Mesenchymal stem cell (in vitro differentiated cells and primary cell): ENCODE measurements around the gene UGGT2.

Source experiments
- DNase-seq: peaks from one replicate; pipeline ENCODE4 v3.0.0-alpha.2; 2013
- H2AFZ ChIP-seq: one replicate; pipeline ENCODE4 v1.6.1; 2013; ENCODE audit warnings: low read depth, mild to moderate bottlenecking, control low read depth, inconsistent platforms, low read length, moderate library complexity
- H2AK5ac ChIP-seq: 2 replicates; pipeline ENCODE4 v1.6.1; 2013; ENCODE audit warnings: low read length, moderate library complexity, mild to moderate bottlenecking, inconsistent platforms; ENCODE audit not compliant: severe bottlenecking
- H2BK120ac ChIP-seq: one replicate; pipeline ENCODE4 v1.6.1; 2013; ENCODE audit warnings: low read depth, mild to moderate bottlenecking, inconsistent platforms, low read length, moderate library complexity
- H2BK12ac ChIP-seq, 2 experiments: one replicate each; pipeline ENCODE4 v1.6.1; 2013; ENCODE audit warnings: inconsistent platforms in 2 of 2, low read length in 2 of 2, mild to moderate bottlenecking in 2 of 2, moderate library complexity in 2 of 2, control low read depth in 1 of 2
- H2BK15ac ChIP-seq: one replicate; pipeline ENCODE4 v1.6.1; 2013; ENCODE audit warnings: mild to moderate bottlenecking, low read depth, inconsistent platforms; ENCODE audit not compliant: poor library complexity, severe bottlenecking
- H2BK5ac ChIP-seq: 2 replicates; pipeline ENCODE4 v1.6.1; 2013; ENCODE audit warnings: low read depth, mild to moderate bottlenecking, low read length, control low read depth, inconsistent platforms; ENCODE audit not compliant: poor library complexity, severe bottlenecking
- H3K14ac ChIP-seq, 2 experiments: one replicate each; pipeline ENCODE4 v1.6.1; 2013; ENCODE audit warnings: inconsistent platforms in 2 of 2, low read length in 2 of 2, control low read depth in 1 of 2, mild to moderate bottlenecking in 1 of 2, moderate library complexity in 1 of 2
- H3K18ac ChIP-seq, 2 experiments: one replicate each; pipeline ENCODE4 v1.6.1; 2013; ENCODE audit warnings: inconsistent platforms in 2 of 2, low read length in 2 of 2, control low read depth in 1 of 2, low read depth in 1 of 2, mild to moderate bottlenecking in 1 of 2
- H3K23ac ChIP-seq, 2 experiments: one replicate each; pipeline ENCODE4 v1.6.1; 2013; ENCODE audit warnings: inconsistent platforms in 2 of 2, low read length in 2 of 2, mild to moderate bottlenecking in 2 of 2, moderate library complexity in 2 of 2, control low read depth in 1 of 2
- H3K27ac ChIP-seq: 2 replicates; pipeline ENCODE4 v1.5.1; 2013; ENCODE audit warnings: mild to moderate bottlenecking, moderate library complexity, low read length, control low read depth, inconsistent platforms; ENCODE audit not compliant: poor library complexity, severe bottlenecking
- H3K27me3 ChIP-seq, 2 experiments: 2 replicates each; pipeline versions ENCODE4 v1.6.1 to v1.7.0; 2013; ENCODE audit warnings: low read length in 2 of 2, mild to moderate bottlenecking in 2 of 2, moderate library complexity in 2 of 2, control low read depth in 1 of 2, inconsistent platforms in 1 of 2; ENCODE audit not compliant: control insufficient read depth in 1 of 2, insufficient read depth in 1 of 2
- H3K36me3 ChIP-seq, 2 experiments: 2 replicates each; pipeline versions ENCODE4 v1.6.1 to v1.7.0; 2013; ENCODE audit warnings: low read length in 2 of 2, control low read depth in 1 of 2, inconsistent platforms in 1 of 2, low read depth in 1 of 2, mild to moderate bottlenecking in 1 of 2; ENCODE audit not compliant: insufficient read depth in 2 of 2, control insufficient read depth in 1 of 2
- H3K4ac ChIP-seq, 2 experiments: one replicate each; pipeline ENCODE4 v1.6.1; 2013; ENCODE audit warnings: inconsistent platforms in 2 of 2, low read length in 2 of 2, mild to moderate bottlenecking in 2 of 2, moderate library complexity in 2 of 2, control low read depth in 1 of 2, low read depth in 1 of 2
- H3K4me1 ChIP-seq: 2 replicates; pipeline ENCODE4 v1.6.1; 2013; ENCODE audit warnings: low read depth, low read length, control low read depth; ENCODE audit not compliant: control insufficient read depth, insufficient read depth
- H3K4me2 ChIP-seq: 2 replicates; pipeline ENCODE4 v1.6.1; 2013; ENCODE audit warnings: low read length, mild to moderate bottlenecking, inconsistent platforms; ENCODE audit not compliant: poor library complexity, severe bottlenecking
- H3K4me3 ChIP-seq, 2 experiments: 2 replicates each; pipeline versions ENCODE4 v1.5.1 to v1.7.0; 2013; ENCODE audit warnings: low read length in 2 of 2, mild to moderate bottlenecking in 2 of 2, control low read depth in 1 of 2, low read depth in 1 of 2; ENCODE audit not compliant: insufficient read depth in 1 of 2
- H3K79me1 ChIP-seq: replicated peaks from 2 replicates; pipeline ENCODE4 v1.6.1; 2013; ENCODE audit warnings: mild to moderate bottlenecking, control low read depth, low read length, inconsistent platforms; ENCODE audit not compliant: poor library complexity, severe bottlenecking
- H3K9ac ChIP-seq: 2 replicates; pipeline ENCODE4 v1.7.0; 2013; ENCODE audit warnings: mild to moderate bottlenecking, low read length, moderate library complexity
- H3K9me3 ChIP-seq: 2 replicates; pipeline ENCODE4 v1.7.0; 2013; ENCODE audit warnings: mild to moderate bottlenecking, low read length; ENCODE audit not compliant: control insufficient read depth
- H4K8ac ChIP-seq: one replicate; pipeline ENCODE4 v1.6.1; 2013; ENCODE audit warnings: inconsistent platforms, mild to moderate bottlenecking, low read length, moderate library complexity
- H4K91ac ChIP-seq: one replicate; pipeline ENCODE4 v1.6.1; 2013; ENCODE audit warnings: mild to moderate bottlenecking, low read length, inconsistent platforms
- WGBS: methylation state at CpG from one replicate; pipeline ENCODE4 v1.1.7; 2013; ENCODE audit warnings: mixed read lengths; 5-methylcytosine and 5-hydroxymethylcytosine counted together

The UGGT2 gene

GRCh38 chr13:95957331-95957730, 95.9 kb downstream of the UGGT2 start:
- peaks cover 25% of the 10 kb centered on the region for H3K9me3 ChIP-seq
- H4K91ac ChIP-seq = no peak overlapping the region
- peaks cover 12% of the 10 kb centered on the region for H3K79me1 ChIP-seq
- H3K36me3 ChIP-seq = peaks cover 8 to 17% of the 10 kb centered on the region in 2 experiments
- DNase-seq = no peak
- no peak overlapping the region for H3K27ac ChIP-seq
- no peak overlapping the region for H3K4me2 ChIP-seq
- H3K4me1 ChIP-seq = no peaks in the 10 kb centered on the region
- no peak overlapping the region for H2AFZ ChIP-seq
- H3K9ac ChIP-seq = no peak overlapping the region
- no peak overlapping the region for H3K23ac ChIP-seq
- H2AK5ac ChIP-seq = no peak overlapping the region
- H2BK5ac ChIP-seq = no peak overlapping the region
- WGBS = 49% methylated on average over 2 of the region's 2 CpGs
- H2BK120ac ChIP-seq = no peak overlapping the region
- H4K8ac ChIP-seq = no peak overlapping the region
- no peak overlapping the region for H3K14ac ChIP-seq
- no peaks in the 10 kb centered on the region for H3K27me3 ChIP-seq
- no peak overlapping the region for H3K4me3 ChIP-seq
- no peak overlapping the region for H3K4ac ChIP-seq
- H3K18ac ChIP-seq = no peak overlapping the region
- H2BK12ac ChIP-seq = no peak overlapping the region
- H2BK15ac ChIP-seq = no peak overlapping the region

- Histone ChIP-seq H2AK5ac (no peak overlapping the region), H3K4me3 (no peak overlapping the region), H2BK12ac (no peak overlapping the region), H2BK5ac (no peak overlapping the region), H4K91ac (no peak overlapping the region), H4K8ac (no peak overlapping the region), H3K23ac (no peak overlapping the region), H3K18ac (no peak overlapping the region), H3K4ac (no peak overlapping the region), H3K9me3 (peaks cover 21% of the 10 kb centered on the region), H3K14ac (no peak overlapping the region), H3K9ac (no peak overlapping the region), H2BK120ac (no peak overlapping the region), H3K4me1 (no peaks in the 10 kb centered on the region), H3K27ac (no peak overlapping the region), H2BK15ac (no peak overlapping the region), H3K36me3 (peaks cover 8 to 17% of the 10 kb centered on the region in 2 experiments), H3K79me1 (peaks cover 12% of the 10 kb centered on the region), H2AFZ (no peak overlapping the region), H3K27me3 (no peaks in the 10 kb centered on the region), H3K4me2 (no peak overlapping the region)
- no peak for DNase-seq
These were observed 96.5 kb downstream of the UGGT2 start for GRCh38 chr13:95956589-95957148.

- DNase-seq = no peak
- no CpG with 5 or more reads among the region's 3 CpGs for WGBS
- Histone ChIP-seq H3K9me3 (peaks cover 12% of the 10 kb centered on the region), H3K79me1 (peaks cover 12% of the 10 kb centered on the region), H3K23ac (no peak overlapping the region), H3K27me3 (no peaks in the 10 kb centered on the region), H2AFZ (no peak overlapping the region), H2BK12ac (no peak overlapping the region), H3K18ac (no peak overlapping the region), H3K4me2 (no peak overlapping the region), H3K4me3 (no peak overlapping the region), H4K8ac (no peak overlapping the region), H3K4ac (no peak overlapping the region), H3K36me3 (peaks cover 8 to 20% of the 10 kb centered on the region in 2 experiments), H3K27ac (no peak overlapping the region), H2BK15ac (no peak overlapping the region), H2BK120ac (no peak overlapping the region), H3K4me1 (no peaks in the 10 kb centered on the region), H4K91ac (no peak overlapping the region), H2BK5ac (no peak overlapping the region), H3K14ac (no peak overlapping the region), H3K9ac (no peak overlapping the region), H2AK5ac (no peak overlapping the region)
These were observed 97.5 kb downstream of the UGGT2 start for GRCh38 chr13:95955719-95956118.

GRCh38 chr13:95955255-95955654, 97.9 kb downstream of the UGGT2 start:
- Histone ChIP-seq H2AFZ (no peak overlapping the region), H3K4ac (no peak overlapping the region), H3K9ac (no peak overlapping the region), H2BK15ac (no peak overlapping the region), H3K4me2 (no peak overlapping the region), H3K36me3 (peaks cover 8 to 15% of the 10 kb centered on the region in 2 experiments), H2AK5ac (no peak overlapping the region), H2BK12ac (no peak overlapping the region), H3K18ac (no peak overlapping the region), H2BK5ac (no peak overlapping the region), H3K79me1 (peaks cover 12% of the 10 kb centered on the region), H3K23ac (no peak overlapping the region), H3K4me3 (no peak overlapping the region), H3K4me1 (no peaks in the 10 kb centered on the region), H2BK120ac (no peak overlapping the region), H4K8ac (no peak overlapping the region), H3K27me3 (no peaks in the 10 kb centered on the region), H4K91ac (no peak overlapping the region), H3K9me3 (peaks cover 8% of the 10 kb centered on the region), H3K27ac (no peak overlapping the region), H3K14ac (no peak overlapping the region)
- WGBS = over 99% methylated on average over 2 of the region's 3 CpGs
- DNase-seq = no peak
